ENCODE results near the gene HPF1.
A peak's percentile ranks its signal among the peaks of the same experiment; 100 is the strongest.
"Not testable (repeated sequence)": the region's sequence is repeated elsewhere in the genome, so short reads cannot be mapped to it uniquely, and the experiment has no call there.

The HPF1 gene

DNA sequence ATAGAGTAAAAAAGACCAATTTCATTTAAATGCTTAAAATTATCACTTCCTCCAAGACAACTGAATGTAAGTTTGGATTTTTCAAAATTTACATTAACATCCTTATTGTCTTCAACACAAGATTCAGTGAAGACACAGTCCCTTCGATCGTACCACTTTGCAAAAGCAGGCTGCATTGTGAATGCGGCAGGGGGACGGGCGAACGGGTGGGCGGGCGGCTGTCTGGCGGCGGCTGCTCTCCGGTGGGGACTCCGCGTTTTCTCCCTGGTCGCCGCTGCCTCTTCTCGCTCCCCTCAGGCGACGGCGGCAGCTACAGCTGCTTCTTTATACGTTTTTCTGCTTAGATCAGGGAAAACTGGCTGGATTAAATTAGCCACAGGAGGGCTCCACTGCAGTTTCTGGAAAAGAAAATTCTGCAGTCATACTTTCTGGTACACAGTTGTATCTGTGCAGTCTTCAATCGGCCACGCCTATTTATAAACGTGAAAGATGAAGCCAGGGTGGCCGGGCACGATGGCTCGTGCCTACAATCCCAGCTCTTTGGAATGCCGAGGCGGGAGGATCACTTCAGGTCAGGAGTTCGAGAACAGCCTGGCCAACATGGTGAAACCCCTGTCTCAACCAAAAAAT is 33.9 kb upstream of the HPF1 start:
- TF ChIP-seq, protein P1, sequence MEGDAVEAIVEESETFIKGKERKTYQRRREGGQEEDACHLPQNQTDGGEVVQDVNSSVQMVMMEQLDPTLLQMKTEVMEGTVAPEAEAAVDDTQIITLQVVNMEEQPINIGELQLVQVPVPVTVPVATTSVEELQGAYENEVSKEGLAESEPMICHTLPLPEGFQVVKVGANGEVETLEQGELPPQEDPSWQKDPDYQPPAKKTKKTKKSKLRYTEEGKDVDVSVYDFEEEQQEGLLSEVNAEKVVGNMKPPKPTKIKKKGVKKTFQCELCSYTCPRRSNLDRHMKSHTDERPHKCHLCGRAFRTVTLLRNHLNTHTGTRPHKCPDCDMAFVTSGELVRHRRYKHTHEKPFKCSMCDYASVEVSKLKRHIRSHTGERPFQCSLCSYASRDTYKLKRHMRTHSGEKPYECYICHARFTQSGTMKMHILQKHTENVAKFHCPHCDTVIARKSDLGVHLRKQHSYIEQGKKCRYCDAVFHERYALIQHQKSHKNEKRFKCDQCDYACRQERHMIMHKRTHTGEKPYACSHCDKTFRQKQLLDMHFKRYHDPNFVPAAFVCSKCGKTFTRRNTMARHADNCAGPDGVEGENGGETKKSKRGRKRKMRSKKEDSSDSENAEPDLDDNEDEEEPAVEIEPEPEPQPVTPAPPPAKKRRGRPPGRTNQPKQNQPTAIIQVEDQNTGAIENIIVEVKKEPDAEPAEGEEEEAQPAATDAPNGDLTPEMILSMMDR (IDR thresholded peaks at IDR 0.05; ENCODE audit: low read depth, low read length): peak; percentile 19; the same call in 1 of the 2 replicates
- H3K4me3 ChIP-seq (ENCODE audit: low read depth, low read length): peak overlapping the region; percentile 30; the same call in 1 of the 2 replicates

DNA sequence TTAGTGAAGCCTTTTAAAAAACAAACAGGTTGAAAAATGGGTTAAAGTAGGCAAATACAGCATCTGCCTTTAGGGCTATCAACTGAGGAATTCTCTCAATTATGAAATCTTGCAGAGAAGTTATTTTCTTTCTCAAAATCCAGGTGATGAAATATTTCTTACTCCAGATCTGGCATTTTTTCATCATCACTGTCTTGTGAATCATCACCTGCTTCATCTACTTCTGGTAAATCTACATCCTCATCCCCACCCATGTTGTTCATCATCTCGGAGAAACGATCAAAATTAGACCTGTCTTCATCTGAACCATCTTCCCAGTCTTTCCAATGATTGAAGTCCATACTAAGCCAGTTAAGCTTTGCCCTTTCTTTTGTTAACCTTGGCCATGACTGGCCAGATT is 33.3 kb upstream of the HPF1 start:
- H3K4me3 ChIP-seq (ENCODE audit: low read depth, low read length): no peak overlapping the region
- TF ChIP-seq, protein P1 (IDR thresholded peaks at IDR 0.05; ENCODE audit: low read depth, low read length): no peak

DNA sequence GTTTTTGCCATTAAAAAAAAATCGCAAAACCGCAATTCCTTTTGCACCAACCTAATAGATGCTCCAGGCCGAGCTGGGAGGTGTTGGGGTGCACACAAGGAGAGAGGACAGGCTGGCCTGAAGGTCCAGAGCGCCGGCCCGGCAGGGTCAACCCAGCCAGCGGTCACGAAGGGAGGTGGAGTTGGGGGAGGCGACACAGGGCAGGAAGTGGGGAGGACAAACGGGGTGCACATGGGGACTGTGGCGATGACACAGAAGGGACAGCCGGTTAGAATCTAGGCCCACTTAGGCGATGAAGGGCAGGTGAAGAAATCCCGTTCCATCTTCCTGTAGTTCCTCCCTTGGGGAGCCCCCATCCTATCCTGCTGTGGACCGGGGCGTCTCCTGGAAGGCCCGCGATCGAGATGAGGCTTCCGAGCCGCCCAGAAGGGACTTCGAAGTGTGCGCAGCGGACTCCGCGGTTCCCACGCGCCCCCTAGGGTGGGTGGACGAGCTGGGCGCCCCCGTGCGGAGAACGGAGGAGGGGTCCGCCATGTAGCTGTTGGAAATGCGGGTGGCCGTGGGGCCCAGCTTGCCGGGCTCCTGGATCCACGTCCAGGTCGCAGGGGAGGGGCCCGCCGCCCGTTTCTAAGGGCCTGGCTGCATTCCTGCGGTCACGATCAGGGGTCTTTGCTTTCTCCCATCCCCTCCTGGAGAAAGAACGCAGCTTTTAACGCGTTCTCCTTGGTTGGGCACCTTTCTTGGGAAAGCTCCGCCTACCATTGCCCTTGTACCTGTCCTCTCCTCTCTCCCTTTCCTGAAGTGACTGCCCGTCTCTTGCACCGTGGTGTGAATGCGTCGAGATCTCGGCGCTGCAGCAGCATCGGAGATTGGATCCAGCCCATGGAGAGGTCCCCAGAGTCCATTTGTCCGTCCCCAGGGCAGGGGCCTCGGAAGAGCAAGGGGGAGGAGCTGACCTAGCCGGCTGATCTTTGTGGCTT is 17.0 kb upstream of the HPF1 start:
- TF ChIP-seq, protein P1 (IDR thresholded peaks at IDR 0.05; ENCODE audit: low read depth, low read length): no peak
- no peak overlapping the region for H3K4me3 ChIP-seq (ENCODE audit: low read depth, low read length)

DNA sequence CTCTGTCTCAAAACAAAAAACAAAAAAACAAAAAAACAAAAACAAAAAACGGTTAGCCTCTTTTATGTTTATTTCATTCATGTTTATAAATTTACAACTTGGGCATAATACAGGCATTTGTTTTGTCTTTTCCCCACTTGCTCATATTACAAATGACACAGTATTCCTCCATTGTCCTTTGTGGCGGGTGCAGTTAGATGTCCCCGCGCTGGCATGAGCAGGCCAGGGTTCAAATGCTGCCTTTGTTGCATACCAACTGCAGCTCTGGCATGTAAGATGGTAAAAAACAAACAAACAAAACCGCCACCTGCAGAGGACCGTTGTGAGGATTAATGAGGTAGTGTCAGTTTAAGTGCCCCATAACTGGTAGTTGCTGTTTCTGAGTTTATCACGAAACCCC is 16.1 kb upstream of the HPF1 start:
- no peak overlapping the region for H3K4me3 ChIP-seq (ENCODE audit: low read depth, low read length)
- TF ChIP-seq, protein P1 (IDR thresholded peaks at IDR 0.05; ENCODE audit: low read depth, low read length): no peak

DNA sequence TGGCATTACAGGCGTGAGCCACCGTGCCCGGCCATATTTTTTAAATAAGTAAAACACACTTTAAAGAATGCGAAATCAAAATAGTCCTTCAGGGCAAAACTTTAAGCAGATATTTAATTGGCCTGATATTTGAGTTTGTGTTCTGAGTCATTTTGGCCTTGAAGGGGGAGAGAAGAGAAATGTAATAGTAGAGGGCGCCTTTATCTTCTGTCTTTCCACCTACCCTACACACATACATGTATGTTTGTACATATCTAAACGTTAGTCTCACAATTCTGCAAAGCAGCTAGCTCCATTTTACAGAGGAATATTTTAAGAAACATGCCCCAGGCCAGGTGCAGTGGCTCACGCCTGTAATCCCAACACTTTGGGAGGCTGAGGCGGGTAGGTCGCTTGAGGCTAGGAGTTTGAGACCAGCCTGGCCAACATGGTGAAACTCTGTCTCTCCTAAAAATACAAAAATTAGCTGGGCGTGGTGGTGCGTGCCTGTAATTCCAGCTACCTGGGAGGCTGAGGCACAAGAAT is 13.9 kb upstream of the HPF1 start:
- H3K4me3 ChIP-seq (ENCODE audit: low read depth, low read length): not testable (repeated sequence)

DNA sequence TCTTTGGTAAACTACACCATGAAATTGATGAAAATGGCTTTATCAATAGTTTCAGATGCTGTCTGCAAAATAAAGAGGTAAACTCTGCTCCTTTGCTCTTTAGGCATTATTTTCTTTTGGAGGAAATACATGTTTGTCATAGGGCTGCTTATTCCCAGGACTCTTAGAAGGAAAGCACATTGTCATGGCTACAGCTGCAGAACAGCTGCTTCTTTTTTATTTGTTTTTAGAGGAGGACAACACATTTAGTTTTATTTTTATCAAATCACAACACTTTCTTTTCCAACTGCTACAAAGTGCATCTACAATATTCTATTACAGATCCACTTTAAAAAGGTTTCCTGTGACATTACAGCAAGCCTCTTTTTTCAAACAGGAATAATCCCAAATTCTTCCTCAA is 12.7 kb upstream of the HPF1 start:
- TF ChIP-seq, protein P1 (IDR thresholded peaks at IDR 0.05; ENCODE audit: low read depth, low read length): no peak
- H3K4me3 ChIP-seq (ENCODE audit: low read depth, low read length): no peak overlapping the region

DNA sequence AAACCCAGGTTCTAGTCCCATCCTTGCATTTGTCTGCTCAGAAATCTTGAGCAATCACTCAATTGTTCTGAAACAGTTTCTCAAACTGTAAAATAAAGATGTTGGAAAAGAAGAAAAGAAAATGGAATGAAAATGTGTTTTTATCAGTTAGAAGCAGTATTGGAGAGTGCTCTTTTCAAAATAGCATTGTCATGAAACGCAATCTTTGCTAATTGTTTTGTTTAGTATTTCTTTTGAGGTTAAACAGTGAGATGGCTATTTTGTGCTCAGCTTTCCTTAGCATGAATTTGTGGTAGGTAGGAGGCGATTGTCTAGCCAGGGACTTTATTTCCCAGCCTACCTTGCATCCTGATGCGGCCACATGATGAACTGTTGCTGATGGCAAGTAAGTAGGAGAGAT is 10.6 kb upstream of the HPF1 start:
- H3K4me3 ChIP-seq (ENCODE audit: low read depth, low read length): no peak overlapping the region
- TF ChIP-seq, protein P1 (IDR thresholded peaks at IDR 0.05; ENCODE audit: low read depth, low read length): no peak
